Endothelial cell of umbilical vein (primary cell): ENCODE data around the gene SMPDL3B. TPM values are rescaled to one million over a fixed set of nuclear protein-coding genes. Genes with fewer than 3 reads are reported as not detected.
"Not testable (repeated sequence)": the region's sequence is repeated elsewhere in the genome, so short reads cannot be mapped to it uniquely, and the experiment has no call there.

Experiments used
- BruUV-seq: library from RNA; stranded (reverse); fragments of 400-500 nt; replicated peaks from 2 replicates; lab custom pipeline; 2021; lab: Mats Ljungman, UMichigan
- CTCF ChIA-PET: fragments of 300-600, 350-600 bp; sonication (Branson Sonifier 250); formaldehyde crosslinking; loops from one replicate; lab custom pipeline; 2021; ENCODE audit warnings: antibody characterized with exemption, inconsistent platforms; lab: Charles Lee
- POLR2A ChIA-PET: fragments of 300-600, 350-600 bp; sonication (Branson Sonifier 250); formaldehyde crosslinking; loops from one replicate; lab custom pipeline; 2021; ENCODE audit warnings: antibody characterized with exemption, inconsistent platforms; lab: Charles Lee
- DNase-seq: peaks from one replicate; pipeline ENCODE4 v3.0.0-alpha.2; 2011; ENCODE audit warnings: low read depth, low spot score
- FAIRE-seq: peaks from 2 replicates; lab custom pipeline; 2011; peaks lifted over from hg19 to GRCh38; lab: Jason Lieb, UNC
- H2AFZ ChIP-seq: 2 replicates; pipeline ENCODE4 v1.6.0; 2012; ENCODE audit warnings: low read depth, low read length, control low read depth, inconsistent platforms
- H3K27ac ChIP-seq: 2 replicates; pipeline ENCODE4 v1.5.1; 2011; ENCODE audit warnings: low read depth, mild to moderate bottlenecking, control low read depth, low read length, moderate library complexity; ENCODE audit not compliant: insufficient read depth
- H3K27me3 ChIP-seq, 2 experiments: 2 replicates each; pipeline versions ENCODE4 v1.6.0 to v1.6.1; 2011; ENCODE audit warnings: low read length in 2 of 2, mixed read lengths in 1 of 2; ENCODE audit not compliant: control insufficient read depth in 2 of 2, insufficient read depth in 2 of 2
- H3K36me3 ChIP-seq, 2 experiments: 2 replicates in 1 of 2; 3 replicates in 1 of 2; pipeline ENCODE4 v1.5.1; 2011; ENCODE audit warnings: low read length in 2 of 2, mild to moderate bottlenecking in 1 of 2, moderate library complexity in 1 of 2; ENCODE audit not compliant: control insufficient read depth in 2 of 2, insufficient read depth in 2 of 2; ENCODE audit errors: extremely low read depth in 1 of 2
- H3K4me1 ChIP-seq: 3 replicates; pipeline ENCODE4 v1.5.1; 2011; ENCODE audit warnings: mild to moderate bottlenecking, low read length; ENCODE audit not compliant: control insufficient read depth, insufficient read depth; ENCODE audit errors: extremely low read depth
- H3K4me2 ChIP-seq: 2 replicates; pipeline ENCODE4 v1.6.1; 2011; ENCODE audit warnings: low read length, control low read depth, mixed read lengths; ENCODE audit not compliant: insufficient read depth
- H3K4me3 ChIP-seq, 3 experiments: fragments of 200-600 bp in 1 of 3; sonication (generic), shearing (Covaris generic) in 1 of 3; replicated peaks in 1 of 3; 2 replicates each; pipeline ENCODE4 v1.5.1; 2011 to 2016; ENCODE audit warnings: control low read depth in 3 of 3, low read length in 3 of 3, mild to moderate bottlenecking in 2 of 3, inconsistent platforms in 1 of 3, low read depth in 1 of 3, moderate library complexity in 1 of 3; ENCODE audit not compliant: insufficient read depth in 1 of 3
- H3K79me2 ChIP-seq: 2 replicates; pipeline ENCODE4 v1.6.0; 2012; ENCODE audit warnings: low read length, inconsistent platforms; ENCODE audit not compliant: control insufficient read depth, insufficient read depth
- H3K9ac ChIP-seq: replicated peaks from 2 replicates; pipeline ENCODE3; 2011; ENCODE audit warnings: low read length, control low read depth; ENCODE audit not compliant: insufficient read depth; ENCODE audit errors: extremely low read depth
- H3K9me1 ChIP-seq: replicated peaks from 3 replicates; pipeline ENCODE4 v1.6.0; 2011; ENCODE audit warnings: mild to moderate bottlenecking, low read length; ENCODE audit not compliant: control insufficient read depth, insufficient read depth; ENCODE audit errors: extremely low read depth
- H3K9me3 ChIP-seq: replicated peaks from 2 replicates; pipeline ENCODE4 v1.5.1; 2012; ENCODE audit warnings: low read length, inconsistent platforms; ENCODE audit not compliant: control insufficient read depth, insufficient read depth
- H4K20me1 ChIP-seq: replicated peaks from 2 replicates; pipeline ENCODE3; 2011; ENCODE audit warnings: mild to moderate bottlenecking, low read length; ENCODE audit not compliant: control insufficient read depth, insufficient read depth; ENCODE audit errors: extremely low read depth
- CTCF ChIP-seq, 2 donors: IDR thresholded peaks; 1 replicate in 1 of 2; 2 replicates in 1 of 2; pipeline ENCODE4 v1.5.1; 2011; ENCODE audit warnings: low read length in 2 of 2, mild to moderate bottlenecking in 2 of 2, moderate library complexity in 2 of 2, control low read depth in 1 of 2, inconsistent platforms in 1 of 2, low read depth in 1 of 2; ENCODE audit not compliant: insufficient read depth in 1 of 2; ENCODE audit errors: extremely low read depth in 1 of 2
- EZH2 ChIP-seq: IDR thresholded peaks from 2 replicates; pipeline ENCODE4 v1.6.1; 2012; ENCODE audit warnings: borderline replicate concordance, low read depth, mild to moderate bottlenecking, moderate library complexity, low read length, inconsistent platforms; ENCODE audit not compliant: severe bottlenecking
- FOS ChIP-seq: IDR thresholded peaks from 2 replicates; pipeline ENCODE4 v1.6.1; 2011; ENCODE audit warnings: mild to moderate bottlenecking, low read length, moderate library complexity, borderline replicate concordance; ENCODE audit not compliant: insufficient read depth
- GATA2 ChIP-seq: IDR thresholded peaks from 2 replicates; pipeline ENCODE4 v1.7.0; 2011; ENCODE audit warnings: low read depth, mild to moderate bottlenecking, moderate library complexity, mixed read lengths, low read length; ENCODE audit not compliant: insufficient read length, insufficient read depth
- JUN ChIP-seq: IDR thresholded peaks from 2 replicates; pipeline ENCODE4 v1.6.1; 2011; ENCODE audit warnings: borderline replicate concordance, low read depth; ENCODE audit not compliant: insufficient read length, insufficient read depth
- MAX ChIP-seq: IDR thresholded peaks from 2 replicates; pipeline ENCODE4 v1.6.1; 2011; ENCODE audit not compliant: insufficient read depth, insufficient read length
- MYC ChIP-seq: IDR thresholded peaks from one replicate; pipeline ENCODE4 v1.6.1; 2011; ENCODE audit warnings: mild to moderate bottlenecking, low read depth, low read length
- POLR2A ChIP-seq: IDR thresholded peaks from 2 replicates; pipeline ENCODE4 v1.6.1; 2012; ENCODE audit warnings: low read depth, mild to moderate bottlenecking, control low read depth, low read length
- POLR2AphosphoS5 ChIP-seq: IDR thresholded peaks from 2 replicates; pipeline ENCODE4 v1.6.1; 2012; ENCODE audit warnings: low read depth, mild to moderate bottlenecking, control low read depth, low read length, moderate library complexity; ENCODE audit not compliant: insufficient read depth
- dilution Hi-C: fragments of 300-500 bp; cut with MboI; formaldehyde crosslinking; loops from one replicate; pipeline ENCODE4 v1.15.0; 2019; ENCODE audit warnings: low sequenced_read_pairs; ENCODE audit not compliant: extremely low pct_ligation_motif_present
- intact Hi-C: fragments of 100-400 bp; cut with micrococcal nuclease; formaldehyde crosslinking; loops from one replicate; pipeline ENCODE4 v1.10.0; 2022
- polyA plus RNA-seq, 4 experiments: library from polyadenylated mRNA; depleted of rRNA in 3 of 4; stranded (reverse) in 3 of 4; unstranded in 1 of 4; fragments of >200 nt; gene quantifications; 2 replicates each; pipeline versions ENCODE4 v1.2.1 to v1.2.3, GENCODE V29; 2011 to 2012; ENCODE audit warnings: missing spikeins in 1 of 4
- total RNA-seq: library from RNA; stranded (reverse); gene quantifications from 2 replicates; pipeline ENCODE4 v1.2.3, GENCODE V29; 2021

SMPDL3B gene
- total and polyA plus RNA-seq, 2 donors (not counting 3 experiments of a cell fraction or from before 2014, with no cell fraction given) = 1.3 TPM; not detected in 1

GRCh38 chr1:27994060-27994459, 59.3 kb downstream of the SMPDL3B start:
- FAIRE-seq = no peak
- H3K9me3 ChIP-seq = no peaks in the 10 kb centered on the region
- H4K20me1 ChIP-seq = no peaks in the 10 kb centered on the region
- ChIA-PET CTCF (interaction anchor here (0.8 to 3.6 kb wide), 6 partner anchors 26 to 216 kb away, joined by 3 to 19 read pairs (median 5); no protein-coding TSS in a partner anchor), POLR2A (interaction anchor here (0.5 to 0.6 kb wide), 2 partner anchors 92 to 917 kb away, joined by 3 to 5 read pairs; no protein-coding TSS in a partner anchor)
- H3K79me2 ChIP-seq = no peaks in the 10 kb centered on the region
- H3K9ac ChIP-seq = no peak overlapping the region
- BruUV-seq = no TSS peak
- H3K27me3 ChIP-seq = no peaks in the 10 kb centered on the region
- dilution Hi-C loops = no loop called here
- peaks cover 35% of the 10 kb centered on the region for H3K4me1 ChIP-seq
- TF ChIP-seq MAX (no peak), POLR2A (no peak), EZH2 (no peak), POLR2AphosphoS5 (no peak), CTCF (IDR thresholded peaks at IDR 0.05; ENCODE audit: extremely low read depth in 1 of 2, insufficient read depth in 1 of 2, low read depth in 1 of 2, low read length in 2 of 2) (no peak), FOS (no peak), JUN (no peak), MYC (no peak), GATA2 (no peak)
- no peak overlapping the region for H3K4me3 ChIP-seq
- peak overlapping the region; percentile 63 for H3K4me2 ChIP-seq
- no peaks in the 10 kb centered on the region for H3K9me1 ChIP-seq
- intact Hi-C loops = no loop called here
- no peak overlapping the region for H3K27ac ChIP-seq
- DNase-seq = no peak
- no peak overlapping the region for H2AFZ ChIP-seq
- peaks cover 7 to 11% of the 10 kb centered on the region in 2 experiments for H3K36me3 ChIP-seq

DNA sequence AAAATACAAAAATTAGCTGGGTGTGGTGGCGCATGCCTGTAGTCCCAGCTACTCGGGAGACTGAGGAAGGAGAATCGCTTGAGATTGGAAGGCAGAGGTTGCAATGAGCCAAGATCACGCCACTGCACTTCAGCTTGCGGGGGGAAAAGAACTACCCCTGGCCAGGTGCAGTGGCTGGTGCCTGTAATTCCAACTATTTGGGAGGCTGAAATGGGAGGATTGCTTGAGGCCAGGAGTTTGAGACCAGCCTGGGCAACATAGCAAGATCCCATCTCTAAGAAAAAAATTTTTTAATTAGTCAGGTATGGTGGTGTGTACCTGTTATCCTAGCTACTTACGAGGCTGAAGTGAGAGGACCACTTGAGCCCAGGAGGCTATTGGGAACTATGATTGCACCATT, 59.7 kb downstream of the SMPDL3B start:
- Histone ChIP-seq H3K36me3 (peaks cover 9 to 11% of the 10 kb centered on the region in 2 experiments), H3K4me1 (peaks cover 35% of the 10 kb centered on the region)
- DNase-seq, H3K27me3 ChIP-seq, intact Hi-C loops, H3K79me2 ChIP-seq, H3K4me2 ChIP-seq, H2AFZ ChIP-seq, H3K9ac ChIP-seq, BruUV-seq, dilution Hi-C loops, H3K27ac ChIP-seq, H3K9me3 ChIP-seq, FAIRE-seq, H4K20me1 ChIP-seq, H3K4me3 ChIP-seq, H3K9me1 ChIP-seq: not testable (repeated sequence)
- ChIA-PET POLR2A (interaction anchor here (0.6 kb wide), 1 partner anchor 91 kb away, joined by 3 read pairs; no protein-coding TSS in a partner anchor), CTCF (interaction anchor here (0.7 to 1.9 kb wide), 5 partner anchors 13 to 96 kb away, joined by 3 to 5 read pairs (median 4); no protein-coding TSS in a partner anchor)
